PFSK-1 (cell line): ENCODE data around the gene PRRX1.

Source experiments
- POLR2AphosphoS5 ChIP-seq: IDR thresholded peaks from 2 replicates; pipeline ENCODE4 v1.6.1; 2012; ENCODE audit warnings: low read depth, mild to moderate bottlenecking, control low read depth, low read length, moderate library complexity
- SIN3A ChIP-seq: IDR thresholded peaks from 2 replicates; pipeline ENCODE4 v1.6.1; 2012; ENCODE audit warnings: mild to moderate bottlenecking, low read length, moderate library complexity, borderline replicate concordance; ENCODE audit not compliant: insufficient read depth
- TAF1 ChIP-seq: IDR thresholded peaks from 2 replicates; pipeline ENCODE4 v1.6.1; 2012; ENCODE audit warnings: low read length, control low read depth, borderline replicate concordance; ENCODE audit not compliant: insufficient read depth
- TF ChIP-seq, protein P1 (sequence below), 2 experiments: IDR thresholded peaks; 2 replicates each; pipeline versions ENCODE4 v1.6.1 to v1.8.0; 2011 to 2012; ENCODE audit warnings: low read depth in 2 of 2, low read length in 2 of 2, control low read depth in 1 of 2, inconsistent platforms in 1 of 2, mild to moderate bottlenecking in 1 of 2, moderate library complexity in 1 of 2; ENCODE audit not compliant: insufficient read depth in 1 of 2

DNA sequence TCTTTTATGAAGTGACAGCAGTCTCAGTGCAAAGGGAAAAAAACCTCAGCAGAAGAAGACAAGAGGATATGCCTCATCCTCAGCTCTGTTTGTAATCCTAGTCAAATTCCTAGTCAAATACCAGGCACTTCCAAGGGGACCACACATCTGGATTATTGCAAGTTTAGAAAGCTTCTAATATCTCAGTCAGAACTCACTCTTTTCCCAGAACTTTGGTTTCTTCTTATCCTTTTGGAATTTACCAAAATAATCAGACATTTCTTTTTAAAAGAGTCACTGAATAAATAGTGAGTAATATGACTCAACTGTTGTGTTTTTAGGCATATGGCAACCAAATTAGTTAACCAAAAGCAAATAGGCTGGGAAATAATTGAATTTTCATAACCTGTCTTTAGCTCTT is 47.8 kb downstream of the PRRX1 start:
- no peak for TF ChIP-seq TAF1
- TF ChIP-seq, protein P1, sequence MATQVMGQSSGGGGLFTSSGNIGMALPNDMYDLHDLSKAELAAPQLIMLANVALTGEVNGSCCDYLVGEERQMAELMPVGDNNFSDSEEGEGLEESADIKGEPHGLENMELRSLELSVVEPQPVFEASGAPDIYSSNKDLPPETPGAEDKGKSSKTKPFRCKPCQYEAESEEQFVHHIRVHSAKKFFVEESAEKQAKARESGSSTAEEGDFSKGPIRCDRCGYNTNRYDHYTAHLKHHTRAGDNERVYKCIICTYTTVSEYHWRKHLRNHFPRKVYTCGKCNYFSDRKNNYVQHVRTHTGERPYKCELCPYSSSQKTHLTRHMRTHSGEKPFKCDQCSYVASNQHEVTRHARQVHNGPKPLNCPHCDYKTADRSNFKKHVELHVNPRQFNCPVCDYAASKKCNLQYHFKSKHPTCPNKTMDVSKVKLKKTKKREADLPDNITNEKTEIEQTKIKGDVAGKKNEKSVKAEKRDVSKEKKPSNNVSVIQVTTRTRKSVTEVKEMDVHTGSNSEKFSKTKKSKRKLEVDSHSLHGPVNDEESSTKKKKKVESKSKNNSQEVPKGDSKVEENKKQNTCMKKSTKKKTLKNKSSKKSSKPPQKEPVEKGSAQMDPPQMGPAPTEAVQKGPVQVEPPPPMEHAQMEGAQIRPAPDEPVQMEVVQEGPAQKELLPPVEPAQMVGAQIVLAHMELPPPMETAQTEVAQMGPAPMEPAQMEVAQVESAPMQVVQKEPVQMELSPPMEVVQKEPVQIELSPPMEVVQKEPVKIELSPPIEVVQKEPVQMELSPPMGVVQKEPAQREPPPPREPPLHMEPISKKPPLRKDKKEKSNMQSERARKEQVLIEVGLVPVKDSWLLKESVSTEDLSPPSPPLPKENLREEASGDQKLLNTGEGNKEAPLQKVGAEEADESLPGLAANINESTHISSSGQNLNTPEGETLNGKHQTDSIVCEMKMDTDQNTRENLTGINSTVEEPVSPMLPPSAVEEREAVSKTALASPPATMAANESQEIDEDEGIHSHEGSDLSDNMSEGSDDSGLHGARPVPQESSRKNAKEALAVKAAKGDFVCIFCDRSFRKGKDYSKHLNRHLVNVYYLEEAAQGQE (IDR thresholded peaks at IDR 0.05; ENCODE audit: insufficient read depth in 1 of 2, low read depth in 2 of 2, low read length in 2 of 2), result no peak
- TF ChIP-seq POLR2AphosphoS5, result no peak
- no peak for TF ChIP-seq SIN3A
